ENCODE results near the gene ZNF408.

ZNF408 gene

DNA sequence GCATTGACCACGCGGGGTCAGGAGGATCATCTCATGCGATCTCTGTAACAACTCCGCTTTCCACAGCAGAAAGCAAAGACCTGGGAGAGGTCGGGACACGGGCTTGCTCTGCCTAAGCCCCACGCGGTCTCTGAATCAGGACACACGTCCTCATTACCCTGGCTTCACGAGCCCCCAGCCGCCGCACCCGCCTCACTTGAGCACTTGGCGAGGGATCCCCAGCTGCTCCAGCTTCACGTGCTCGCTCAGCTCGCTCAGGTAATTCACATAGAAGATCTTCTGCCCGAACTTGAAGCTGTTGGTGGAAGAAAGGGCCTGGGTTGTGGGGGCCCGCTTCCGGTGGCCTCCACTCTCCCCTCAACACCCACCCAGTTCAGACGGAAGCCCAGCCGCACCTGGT is 20.0 kb upstream of the ZNF408 start:
- TF ChIP-seq ZNF274 (IDR thresholded peaks at IDR 0.05; ENCODE audit: low read depth, low read length): no peak
- no peak overlapping the region for H3K4me3 ChIP-seq (ENCODE audit: low read length)

DNA sequence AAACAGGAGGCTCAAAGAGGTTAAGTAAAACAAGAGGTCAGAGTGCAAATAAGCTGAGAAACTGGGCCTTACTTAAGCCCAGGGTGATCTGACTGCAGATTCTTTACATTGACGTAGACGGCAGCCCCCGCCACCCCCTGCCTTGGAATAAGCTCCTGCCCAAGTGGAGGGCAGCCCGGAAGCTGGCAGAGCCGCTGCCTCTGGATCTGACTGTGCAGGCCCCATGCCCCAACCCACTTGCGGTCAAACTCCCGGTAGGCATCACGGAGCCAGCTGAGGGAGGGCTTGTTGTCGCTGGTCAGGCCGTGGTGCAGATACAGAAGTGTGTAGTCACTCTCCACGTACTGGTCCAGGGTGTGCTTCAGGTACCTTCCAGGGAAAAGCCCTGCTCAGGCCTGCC is 19.0 kb upstream of the ZNF408 start:
- no peak overlapping the region for H3K4me3 ChIP-seq (ENCODE audit: low read length)
- no peak for TF ChIP-seq ZNF274 (IDR thresholded peaks at IDR 0.05; ENCODE audit: low read depth, low read length)

DNA sequence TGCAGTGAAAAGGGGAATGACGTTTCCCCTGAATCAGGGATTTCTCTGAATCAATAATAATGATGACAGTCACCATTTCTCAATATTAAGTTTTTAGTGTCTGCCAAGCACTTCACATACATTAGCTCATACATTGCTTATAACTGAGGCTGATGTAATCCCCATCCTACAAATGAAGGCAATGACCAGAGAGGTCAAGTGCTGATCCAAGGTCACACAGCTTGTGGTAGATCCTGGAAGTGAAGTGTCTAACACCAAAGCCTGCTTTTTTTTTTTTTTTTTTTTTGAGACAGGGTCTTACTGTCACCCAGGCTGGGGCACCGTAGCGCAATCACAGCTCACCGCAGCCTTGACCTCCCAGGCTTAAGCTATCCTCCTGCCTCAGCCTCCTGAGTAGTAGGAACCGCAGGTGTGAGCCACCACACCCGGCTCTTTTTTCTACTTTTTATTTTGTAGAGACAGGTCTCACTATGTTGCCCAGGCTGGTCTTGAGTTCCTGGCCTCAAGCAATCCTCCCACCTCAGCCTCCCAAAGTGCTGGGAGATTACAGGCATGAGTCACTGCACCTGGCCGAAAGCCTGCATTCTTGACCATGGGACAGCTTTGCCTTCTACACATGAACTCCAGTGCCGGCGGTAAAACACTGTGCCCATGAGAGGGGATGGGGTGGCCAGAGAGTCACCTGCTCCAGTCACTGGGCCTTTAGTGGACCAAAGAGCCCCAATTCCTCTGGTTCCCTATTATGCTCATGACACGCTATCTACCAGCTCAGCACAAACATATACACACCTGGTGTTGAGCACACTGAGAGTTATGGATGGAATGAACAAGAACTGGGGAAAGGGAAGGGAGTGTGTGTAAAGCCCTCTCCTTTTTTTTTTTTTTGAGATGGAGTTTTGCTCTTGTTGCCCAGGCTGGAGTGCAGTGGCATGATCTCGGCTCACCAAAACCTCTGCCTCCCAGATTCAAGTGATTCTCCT is 17.8 kb upstream of the ZNF408 start:
- no peak overlapping the region for H3K4me3 ChIP-seq (ENCODE audit: low read length)
- no peak for TF ChIP-seq ZNF274 (IDR thresholded peaks at IDR 0.05; ENCODE audit: low read depth, low read length)

GRCh38 chr11:46684367-46684766 is 16.5 kb upstream of the ZNF408 start:
- H3K4me3 ChIP-seq (ENCODE audit: low read length): no peak overlapping the region
- TF ChIP-seq ZNF274 (IDR thresholded peaks at IDR 0.05; ENCODE audit: low read depth, low read length): no peak

DNA sequence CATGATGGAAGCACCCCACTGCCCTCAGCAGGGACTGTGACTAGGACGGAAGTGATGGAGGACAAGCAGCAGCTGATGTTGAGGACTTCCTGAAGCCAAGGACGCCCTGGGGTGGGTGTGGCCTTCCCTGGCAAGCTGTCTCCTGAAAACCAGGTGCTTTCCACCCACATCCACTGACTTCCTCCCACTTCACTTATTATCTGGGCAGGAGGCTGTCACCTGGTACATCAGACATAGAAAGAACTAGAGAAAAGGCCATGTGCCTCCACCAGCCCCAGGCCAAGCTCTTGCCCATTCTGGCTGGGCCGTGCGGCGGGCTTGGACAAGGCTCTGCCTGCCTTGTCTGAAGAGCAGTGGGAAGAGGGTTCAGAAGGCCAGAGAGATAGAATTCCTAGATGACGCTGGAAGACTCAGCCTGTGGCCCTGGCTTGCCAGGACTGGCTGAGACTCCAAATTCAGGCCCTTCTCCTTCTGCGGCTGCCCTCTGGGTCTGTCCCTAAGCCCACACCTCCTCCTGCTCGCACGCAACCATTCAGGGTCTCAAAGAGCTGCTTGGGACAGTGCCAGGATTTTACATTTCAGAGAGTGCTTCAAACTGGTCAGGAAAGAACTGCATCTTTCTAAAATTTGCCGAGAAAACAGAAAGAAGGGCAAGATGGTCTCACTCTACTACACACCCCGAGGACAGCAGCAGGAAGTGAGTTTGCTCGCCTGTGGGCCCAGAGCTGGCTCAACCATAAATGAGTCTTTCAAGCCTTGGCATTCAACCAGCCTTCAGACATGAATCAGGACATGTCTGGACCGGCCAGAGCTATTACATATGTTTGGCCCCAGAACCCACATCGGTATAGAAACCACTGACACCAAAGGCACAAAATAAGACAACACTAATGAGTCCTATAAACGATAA is 13.7 kb upstream of the ZNF408 start:
- no peak overlapping the region for H3K4me3 ChIP-seq (ENCODE audit: low read length)
- TF ChIP-seq ZNF274 (IDR thresholded peaks at IDR 0.05; ENCODE audit: low read depth, low read length): no peak

GRCh38 chr11:46690702-46691101 is 10.1 kb upstream of the ZNF408 start:
- TF ChIP-seq ZNF274 (IDR thresholded peaks at IDR 0.05; ENCODE audit: low read depth, low read length): no peak
- H3K4me3 ChIP-seq (ENCODE audit: low read length): no peak overlapping the region

- no peak overlapping the region for H3K4me3 ChIP-seq (ENCODE audit: low read length)
- no peak for TF ChIP-seq ZNF274 (IDR thresholded peaks at IDR 0.05; ENCODE audit: low read depth, low read length)
These were observed 8.4 kb upstream of the ZNF408 start for GRCh38 chr11:46692450-46692849.

DNA sequence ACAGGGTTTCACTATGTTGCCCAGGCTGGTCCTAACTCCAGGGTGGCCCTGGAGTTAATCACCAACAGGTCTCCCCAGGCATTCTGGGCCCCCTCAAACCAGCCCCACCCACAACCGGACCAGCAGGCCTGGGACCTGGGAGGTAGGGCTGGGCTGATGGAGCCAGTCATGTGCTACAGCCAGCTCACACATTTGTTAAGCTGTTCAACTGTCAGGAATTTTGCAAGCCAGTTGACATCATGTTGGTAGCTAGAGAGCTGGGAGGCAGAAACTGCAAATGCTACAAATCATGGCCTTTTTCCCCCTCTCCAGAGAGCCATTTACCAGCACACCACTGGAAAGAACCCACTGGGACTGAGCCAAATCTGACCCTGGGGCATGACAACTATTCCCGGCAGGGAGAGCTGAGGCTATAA is 7.2 kb upstream of the ZNF408 start:
- no peak overlapping the region for H3K4me3 ChIP-seq (ENCODE audit: low read length)
- TF ChIP-seq ZNF274 (IDR thresholded peaks at IDR 0.05; ENCODE audit: low read depth, low read length): no peak

- no peak overlapping the region for H3K4me3 ChIP-seq (ENCODE audit: low read length)
- TF ChIP-seq ZNF274 (IDR thresholded peaks at IDR 0.05; ENCODE audit: low read depth, low read length): no peak
These were observed 6.8 kb upstream of the ZNF408 start for GRCh38 chr11:46694072-46694471.

DNA sequence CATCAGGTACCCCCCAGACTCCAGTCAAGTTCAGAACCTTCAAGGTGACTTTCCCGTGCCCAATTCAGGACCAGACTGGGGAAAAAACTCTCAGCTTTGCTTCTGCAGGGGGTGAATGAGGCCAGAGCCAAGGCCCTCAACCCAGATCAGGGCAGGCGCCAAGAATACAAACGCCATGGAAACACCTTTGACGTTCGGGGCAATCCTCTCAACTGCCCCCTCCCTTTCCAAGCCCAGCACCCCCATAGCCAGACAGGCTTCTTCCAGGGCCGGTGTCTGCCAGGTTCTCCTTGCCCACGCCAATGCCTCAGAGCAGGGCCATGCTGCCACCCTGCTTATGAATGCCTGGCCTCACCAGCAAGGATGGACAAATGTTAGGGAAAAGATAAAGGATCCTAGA is 6.2 kb upstream of the ZNF408 start:
- no peak overlapping the region for H3K4me3 ChIP-seq (ENCODE audit: low read length)
- TF ChIP-seq ZNF274 (IDR thresholded peaks at IDR 0.05; ENCODE audit: low read depth, low read length): no peak

DNA sequence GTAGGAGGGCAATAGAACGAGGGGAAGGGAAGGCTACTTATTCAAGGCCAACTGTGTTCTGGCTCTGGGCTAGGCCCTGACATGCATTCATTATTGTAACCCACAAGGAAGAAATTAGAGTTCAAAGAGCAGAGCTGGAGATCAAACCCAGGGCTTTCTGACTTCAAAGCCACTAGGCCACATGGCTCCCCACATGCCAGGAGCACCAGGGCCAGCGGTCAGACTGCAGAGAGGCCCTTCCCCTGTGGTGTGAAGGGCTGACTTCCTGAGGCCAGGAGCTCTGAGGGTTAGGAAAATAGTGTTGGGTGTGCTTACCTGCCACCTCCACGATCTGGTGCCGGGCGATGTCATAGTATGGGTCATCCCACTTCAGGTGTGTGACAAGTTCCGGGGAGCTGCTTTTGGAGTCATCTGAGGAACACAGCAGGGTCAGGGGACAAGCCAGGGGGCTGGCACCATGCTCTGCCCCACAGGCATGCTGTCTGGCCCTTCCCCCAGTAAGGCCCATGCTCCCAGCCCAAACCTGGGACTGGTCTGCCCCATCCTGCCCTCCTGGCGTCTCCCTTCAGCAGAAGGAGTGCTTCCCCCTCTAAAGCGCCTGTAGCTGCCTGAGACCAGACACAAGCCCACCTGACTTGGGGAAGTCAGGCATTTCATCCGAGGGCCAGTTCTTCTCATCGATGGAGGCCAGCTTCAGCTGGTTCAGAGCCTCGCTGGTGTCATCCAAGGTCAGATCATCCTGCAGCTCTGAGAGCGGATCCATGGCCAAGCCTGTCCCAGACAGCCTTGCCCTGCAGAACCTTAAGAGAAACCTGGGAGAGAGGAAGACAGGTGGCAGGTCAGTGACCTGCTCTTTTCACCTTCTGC is 5.3 kb upstream of the ZNF408 start:
- no peak for TF ChIP-seq ZNF274 (IDR thresholded peaks at IDR 0.05; ENCODE audit: low read depth, low read length)
- H3K4me3 ChIP-seq (ENCODE audit: low read length): no peak overlapping the region

- TF ChIP-seq ZNF274 (IDR thresholded peaks at IDR 0.05; ENCODE audit: low read depth, low read length): no peak
- H3K4me3 ChIP-seq (ENCODE audit: low read length): no peak overlapping the region
These were observed 4.6 kb upstream of the ZNF408 start for GRCh38 chr11:46696212-46696558.

DNA sequence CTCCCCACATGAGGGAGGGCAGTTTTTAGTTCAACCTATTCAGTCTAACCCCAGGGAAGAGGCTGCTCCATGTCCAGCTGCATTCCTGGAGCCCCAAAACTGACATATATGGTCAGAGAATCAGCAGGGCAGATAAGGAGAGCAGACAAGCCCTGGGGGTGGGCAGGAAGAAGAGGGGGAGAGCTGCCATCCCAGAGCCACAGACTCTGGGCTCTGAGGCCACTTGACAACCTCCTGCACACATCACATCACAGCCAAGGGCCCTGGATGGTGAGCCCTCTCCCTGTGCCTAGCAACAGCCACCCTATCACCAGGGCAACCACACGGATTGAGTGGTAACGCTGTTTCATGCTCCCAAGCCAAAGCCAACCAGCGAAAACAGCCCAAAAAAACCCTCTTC is 3.5 kb upstream of the ZNF408 start:
- H3K4me3 ChIP-seq (ENCODE audit: low read length): no peak overlapping the region
- TF ChIP-seq ZNF274 (IDR thresholded peaks at IDR 0.05; ENCODE audit: low read depth, low read length): no peak

DNA sequence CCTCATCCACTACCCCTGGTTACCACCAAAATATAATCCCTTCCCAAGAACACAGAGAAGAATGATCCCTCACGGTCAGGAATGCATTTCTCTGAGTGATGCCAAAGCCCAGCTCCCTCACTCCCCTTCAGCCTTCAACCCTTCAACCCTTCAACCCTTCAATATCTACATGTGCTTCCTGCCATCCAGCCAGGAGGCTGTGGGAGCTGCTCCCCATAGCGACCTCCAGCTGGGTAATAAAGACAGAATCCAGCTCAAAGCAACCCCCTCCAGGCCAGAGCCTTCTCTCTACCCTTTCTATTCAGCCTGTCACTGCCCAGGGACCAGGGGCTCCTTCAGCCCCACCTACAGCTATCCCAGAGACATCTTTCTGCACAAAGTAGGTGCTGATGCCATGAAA is 3.1 kb upstream of the ZNF408 start:
- TF ChIP-seq ZNF274 (IDR thresholded peaks at IDR 0.05; ENCODE audit: low read depth, low read length): no peak
- no peak overlapping the region for H3K4me3 ChIP-seq (ENCODE audit: low read length)

All from GM08714 (cell line).